Activated naive CD8-positive, alpha-beta T cell treated with anti-CD3 and anti-CD28 coated beads, Interleukin-2, amount 10 ng/mL, durations not matched to agents 7 days and 5 days (primary cell): ENCODE measurements around the gene SORCS2. TPM values are rescaled to one million over a fixed set of nuclear protein-coding genes. Genes with fewer than 3 reads are reported as not detected.

Experiments
- ATAC-seq: fragments of 150-1000 bp; cut with Tn5 transposase; one replicate; pipeline ENCODE4 v1.10.0; 2021; ENCODE audit warnings: low read depth, moderate library complexity
- POLR2A ChIA-PET: fragments of 350-600 bp; sonication (Branson Sonifier 250); formaldehyde crosslinking; loops from one replicate; lab custom pipeline; 2021; ENCODE audit warnings: antibody characterized with exemption; lab: Charles Lee
- DNase-seq: peaks from one replicate; pipeline ENCODE4 v3.0.0; 2021
- H3K27ac Mint-ChIP-seq: one replicate; pipeline ENCODE4 v1.8.0; 2022; ENCODE audit warnings: mild to moderate bottlenecking, mixed read lengths
- H3K27me3 Mint-ChIP-seq: one replicate; pipeline ENCODE4 v1.8.0; 2022; ENCODE audit warnings: mild to moderate bottlenecking, moderate library complexity, mixed read lengths
- H3K36me3 Mint-ChIP-seq: one replicate; pipeline ENCODE4 v1.8.0; 2021; ENCODE audit warnings: mild to moderate bottlenecking, mixed read lengths
- H3K4me1 Mint-ChIP-seq: one replicate; pipeline ENCODE4 v1.8.0; 2021; ENCODE audit warnings: mixed read lengths
- H3K4me3 Mint-ChIP-seq: one replicate; pipeline ENCODE4 v1.8.0; 2022; ENCODE audit warnings: mild to moderate bottlenecking, moderate library complexity, mixed read lengths
- H3K9me3 Mint-ChIP-seq: one replicate; pipeline ENCODE4 v1.8.0; 2021; ENCODE audit warnings: mixed read lengths
- total RNA-seq, 2 experiments: library from RNA; stranded (reverse); gene quantifications; one replicate each; pipeline ENCODE4 v1.2.3, GENCODE V29; 2021

SORCS2 gene
- total RNA-seq, 2 experiments from 2014 or later: not detected

DNA sequence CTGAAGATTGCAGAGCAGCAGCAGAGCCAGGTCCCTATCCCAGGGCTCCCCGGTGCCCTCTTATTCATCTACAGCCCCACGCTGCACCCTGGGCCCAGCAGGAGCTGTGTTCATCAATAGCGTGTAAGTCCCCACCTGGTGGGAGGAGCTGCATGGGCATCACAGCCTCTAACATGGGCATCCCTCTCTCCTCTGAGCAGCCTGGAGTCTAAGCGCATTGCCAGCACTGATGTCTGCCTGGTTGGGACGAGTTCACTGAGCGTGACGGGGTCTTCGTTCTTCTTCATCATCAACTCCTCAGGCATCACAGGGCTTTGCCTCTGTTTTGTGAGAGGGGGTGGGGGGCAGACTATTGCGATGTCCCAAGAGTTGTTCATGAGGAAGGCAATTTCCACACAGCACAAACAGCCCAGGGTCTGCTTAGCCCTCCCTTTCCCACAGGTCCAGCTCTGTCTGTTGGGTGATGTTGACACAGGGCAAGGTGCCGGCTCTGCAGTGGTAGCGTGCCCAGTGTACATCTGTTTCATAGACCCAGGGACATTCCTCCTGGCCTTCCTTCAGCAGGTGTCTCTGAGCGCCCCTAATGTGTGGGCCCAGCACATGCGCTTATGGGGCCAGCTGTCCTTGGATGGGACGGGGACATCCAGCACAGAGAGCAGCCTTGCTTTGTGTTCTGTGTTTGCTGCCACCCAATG, 85.9 kb downstream of the SORCS2 start:
- H3K36me3 Mint-ChIP-seq: no peaks in the 10 kb centered on the region
- peaks cover 4% of the 10 kb centered on the region for H3K27me3 Mint-ChIP-seq
- H3K4me3 Mint-ChIP-seq: no peak overlapping the region
- no peak overlapping the region for H3K27ac Mint-ChIP-seq
- POLR2A ChIA-PET: no interaction called here
- H3K9me3 Mint-ChIP-seq: no peaks in the 10 kb centered on the region
- H3K4me1 Mint-ChIP-seq: no peaks in the 10 kb centered on the region
- ATAC-seq (no peak), DNase-seq (no peak)

GRCh38 chr4:7278981-7279380, 86.6 kb downstream of the SORCS2 start:
- no peaks in the 10 kb centered on the region for H3K9me3 Mint-ChIP-seq
- no peaks in the 10 kb centered on the region for H3K4me1 Mint-ChIP-seq
- DNase-seq (no peak), ATAC-seq (no peak)
- H3K4me3 Mint-ChIP-seq: no peak overlapping the region
- H3K27me3 Mint-ChIP-seq: peaks cover 4% of the 10 kb centered on the region
- POLR2A ChIA-PET: no interaction called here
- H3K27ac Mint-ChIP-seq: no peak overlapping the region
- H3K36me3 Mint-ChIP-seq: no peaks in the 10 kb centered on the region

GRCh38 chr4:7279902-7280301, 87.6 kb downstream of the SORCS2 start:
- POLR2A ChIA-PET: no interaction called here
- DNase-seq: no peak
- no peaks in the 10 kb centered on the region for H3K9me3 Mint-ChIP-seq
- no peak overlapping the region for H3K4me3 Mint-ChIP-seq
- H3K36me3 Mint-ChIP-seq: no peaks in the 10 kb centered on the region
- no peak overlapping the region for H3K27ac Mint-ChIP-seq
- ATAC-seq: no peak
- peaks cover 4% of the 10 kb centered on the region for H3K27me3 Mint-ChIP-seq
- no peaks in the 10 kb centered on the region for H3K4me1 Mint-ChIP-seq

DNA sequence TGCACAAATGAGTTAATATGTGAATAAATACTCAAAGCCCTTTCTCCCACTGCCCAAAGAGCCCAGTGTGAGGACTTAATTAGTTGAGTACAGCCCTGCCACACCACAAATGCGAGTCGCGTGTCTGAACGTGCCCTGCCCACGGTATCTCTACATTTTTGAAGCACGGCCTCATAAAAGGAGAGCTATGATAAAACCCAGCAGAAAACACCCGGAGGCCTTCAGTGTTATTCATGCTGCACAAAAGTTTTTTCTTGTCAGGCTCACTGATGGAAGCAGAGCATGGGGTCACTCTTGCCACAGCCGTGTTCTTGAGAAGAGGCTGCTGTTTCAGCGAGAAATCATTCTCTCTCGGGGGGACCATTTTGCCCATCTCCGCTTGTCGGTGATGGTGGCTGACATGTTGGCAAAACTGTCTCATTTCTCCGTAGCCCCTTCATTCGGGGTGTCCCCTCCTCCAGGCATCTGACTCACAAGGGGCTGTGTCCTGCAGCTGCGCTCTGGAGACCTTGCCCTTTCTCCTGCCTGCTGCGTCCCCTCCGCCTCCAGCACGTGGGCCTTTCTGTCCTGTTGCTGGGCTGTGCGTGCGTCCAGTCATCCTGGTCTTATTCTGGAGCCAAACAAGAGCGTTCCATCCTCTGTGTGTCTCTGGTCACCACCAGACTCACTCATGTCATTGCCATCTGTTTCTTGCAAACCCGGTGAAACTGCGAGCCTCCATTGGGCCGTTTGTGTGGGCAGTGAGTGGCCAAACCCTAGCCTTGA, 88.8 kb downstream of the SORCS2 start:
- H3K4me3 Mint-ChIP-seq: no peak overlapping the region
- H3K27ac Mint-ChIP-seq: no peak overlapping the region

DNA sequence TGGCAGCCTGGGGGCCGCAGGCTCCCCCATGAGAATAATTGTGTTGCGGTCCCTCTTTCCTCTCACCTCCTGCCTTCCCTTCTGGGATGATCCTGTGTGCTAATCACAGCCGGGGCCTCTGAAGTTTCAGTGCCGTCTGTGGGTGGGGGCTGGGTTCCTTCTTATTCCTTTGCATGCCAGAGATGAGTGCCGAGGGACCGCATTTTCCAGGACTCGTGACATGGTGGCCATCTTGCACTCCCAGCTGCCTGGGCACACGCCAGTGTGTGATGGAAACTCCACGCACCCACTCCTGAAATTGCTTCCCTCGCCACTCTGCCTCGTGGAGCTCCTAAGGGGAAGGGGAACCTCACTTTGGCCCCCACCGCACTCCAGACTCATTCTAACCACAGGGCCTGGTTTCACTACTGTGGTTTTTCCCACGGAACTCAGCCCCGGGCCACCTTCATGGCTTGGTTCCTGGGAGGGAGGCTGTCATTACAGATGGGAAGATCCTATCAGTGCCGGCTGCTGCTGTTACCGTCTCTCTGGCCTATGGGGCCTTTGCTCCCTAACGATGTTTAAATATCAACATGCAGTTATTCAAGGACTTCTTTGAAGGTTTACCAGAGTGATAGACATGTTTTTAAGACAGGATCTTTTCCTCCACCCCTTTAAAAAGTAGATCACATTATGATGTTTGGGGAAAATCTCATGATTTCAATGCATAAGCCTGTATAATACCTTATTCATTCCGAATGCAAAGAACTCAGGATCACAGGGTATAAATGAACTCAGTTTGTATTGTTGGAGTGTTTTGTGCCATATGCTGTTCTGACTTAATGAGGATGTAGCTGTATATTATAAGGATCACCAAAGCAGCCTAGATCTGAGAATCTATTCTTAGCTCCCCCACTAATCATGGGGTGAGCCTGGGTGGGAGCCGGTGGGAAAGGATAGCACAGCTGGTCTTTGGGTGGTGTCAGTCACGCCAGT, 89.6 kb downstream of the SORCS2 start:
- POLR2A ChIA-PET: no interaction called here
- no peak overlapping the region for H3K27ac Mint-ChIP-seq
- H3K9me3 Mint-ChIP-seq: no peaks in the 10 kb centered on the region
- no peak for ATAC-seq
- no peak overlapping the region for H3K4me3 Mint-ChIP-seq
- DNase-seq: no peak
- no peaks in the 10 kb centered on the region for H3K4me1 Mint-ChIP-seq
- H3K36me3 Mint-ChIP-seq: no peaks in the 10 kb centered on the region
- peaks cover 7% of the 10 kb centered on the region for H3K27me3 Mint-ChIP-seq

More for the DNA sequence above, 88.8 kb downstream of the SORCS2 start:
- Mint-ChIP-seq H3K27me3 (peaks cover 6% of the 10 kb centered on the region), H3K4me1 (no peaks in the 10 kb centered on the region), H3K9me3 (no peaks in the 10 kb centered on the region), H3K36me3 (no peaks in the 10 kb centered on the region)
- DNase-seq: no peak
- ATAC-seq: no peak
- POLR2A ChIA-PET: no interaction called here

DNA sequence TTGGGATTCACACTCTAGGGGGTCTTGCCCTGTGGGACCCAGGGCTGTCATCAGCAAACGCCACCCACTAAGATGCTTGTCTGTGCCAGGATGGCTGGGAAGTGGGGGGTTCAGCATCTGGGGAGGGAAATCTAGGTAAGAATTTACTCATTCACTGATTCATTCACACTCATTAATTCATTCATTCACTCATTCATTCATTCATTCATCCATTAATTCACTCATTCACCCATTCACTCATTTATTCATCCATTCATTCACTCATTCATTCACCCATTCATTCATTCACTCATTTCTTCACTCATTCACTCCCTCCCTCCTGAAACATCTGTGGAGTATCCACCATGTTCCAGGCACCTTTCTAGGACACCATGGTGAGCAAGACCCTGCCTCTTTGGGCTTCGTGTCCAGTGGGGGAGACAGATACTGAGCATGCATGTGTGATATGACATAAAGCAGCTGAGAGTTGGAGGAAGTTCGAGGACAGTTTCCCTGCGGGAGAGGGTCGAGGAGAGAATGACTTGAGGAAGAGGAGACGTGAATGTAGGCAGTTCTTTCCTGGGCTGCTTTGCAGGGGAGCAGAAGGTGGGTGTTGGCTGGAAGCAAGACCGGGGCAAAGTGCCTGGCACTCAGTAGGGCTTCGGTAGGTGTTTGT, 90.6 kb downstream of the SORCS2 start:
- no peak overlapping the region for H3K4me3 Mint-ChIP-seq
- no peaks in the 10 kb centered on the region for H3K36me3 Mint-ChIP-seq
- H3K27ac Mint-ChIP-seq: no peak overlapping the region
- peaks cover 7% of the 10 kb centered on the region for H3K27me3 Mint-ChIP-seq
- DNase-seq (no peak), ATAC-seq (no peak)
- H3K9me3 Mint-ChIP-seq: no peaks in the 10 kb centered on the region
- POLR2A ChIA-PET: no interaction called here
- H3K4me1 Mint-ChIP-seq: no peaks in the 10 kb centered on the region

GRCh38 chr4:7285244-7286094, 93.1 kb downstream of the SORCS2 start:
- Mint-ChIP-seq H3K27me3 (peaks cover 7% of the 10 kb centered on the region), H3K4me3 (no peak overlapping the region), H3K4me1 (no peaks in the 10 kb centered on the region), H3K36me3 (no peaks in the 10 kb centered on the region), H3K9me3 (no peaks in the 10 kb centered on the region), H3K27ac (no peak overlapping the region)
- ATAC-seq (no peak), DNase-seq (no peak)
- POLR2A ChIA-PET: no interaction called here

DNA sequence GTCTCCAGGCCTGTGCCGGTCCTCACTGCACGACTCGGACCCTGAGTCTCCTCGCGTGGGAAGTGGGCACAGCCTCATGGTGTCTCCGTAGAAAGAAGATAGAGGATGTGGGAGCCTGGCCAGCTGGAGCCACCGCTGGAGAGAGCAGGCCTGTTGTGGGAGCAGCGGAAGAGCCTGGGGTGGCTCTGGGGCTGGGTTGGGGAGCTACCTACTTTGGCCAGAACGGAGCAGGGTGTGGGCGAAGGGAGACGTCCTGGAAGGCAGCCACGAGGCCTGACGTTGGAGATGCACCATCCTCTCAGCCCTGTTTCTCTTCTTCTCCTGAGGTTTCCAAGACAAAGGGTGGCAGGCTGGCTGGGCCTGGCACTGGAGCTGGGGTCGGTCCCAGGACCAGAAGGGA, 93.8 kb downstream of the SORCS2 start:
- Mint-ChIP-seq H3K27me3 (peaks cover 7% of the 10 kb centered on the region), H3K27ac (no peak overlapping the region), H3K9me3 (no peaks in the 10 kb centered on the region), H3K4me1 (no peaks in the 10 kb centered on the region), H3K4me3 (no peak overlapping the region), H3K36me3 (no peaks in the 10 kb centered on the region)
- no peak for DNase-seq
- no peak for ATAC-seq
- POLR2A ChIA-PET: no interaction called here

GRCh38 chr4:7286798-7287197, 94.5 kb downstream of the SORCS2 start:
- H3K9me3 Mint-ChIP-seq: no peaks in the 10 kb centered on the region
- no peaks in the 10 kb centered on the region for H3K36me3 Mint-ChIP-seq

GRCh38 chr4:7287274-7287917, 95.1 kb downstream of the SORCS2 start:
- Mint-ChIP-seq H3K36me3 (no peaks in the 10 kb centered on the region), H3K9me3 (no peaks in the 10 kb centered on the region), H3K27ac (no peak overlapping the region), H3K4me3 (no peak overlapping the region), H3K27me3 (peaks cover 5% of the 10 kb centered on the region), H3K4me1 (no peaks in the 10 kb centered on the region)
- no peak for ATAC-seq
- no peak for DNase-seq
- POLR2A ChIA-PET: no interaction called here

More at GRCh38 chr4:7286798-7287197, 94.5 kb downstream of the SORCS2 start:
- no peak for ATAC-seq
- H3K27ac Mint-ChIP-seq: no peak overlapping the region
- no peaks in the 10 kb centered on the region for H3K4me1 Mint-ChIP-seq
- H3K4me3 Mint-ChIP-seq: no peak overlapping the region
- DNase-seq: no peak
- H3K27me3 Mint-ChIP-seq: peaks cover 7% of the 10 kb centered on the region
- POLR2A ChIA-PET: no interaction called here

- Mint-ChIP-seq H3K4me1 (no peaks in the 10 kb centered on the region), H3K27ac (no peak overlapping the region), H3K27me3 (peaks cover 3% of the 10 kb centered on the region), H3K36me3 (no peaks in the 10 kb centered on the region), H3K9me3 (no peaks in the 10 kb centered on the region), H3K4me3 (no peak overlapping the region)
- no peak for DNase-seq
- ATAC-seq: no peak
- POLR2A ChIA-PET: no interaction called here
Observed at GRCh38 chr4:7287918-7288280, 95.6 kb downstream of the SORCS2 start.
